Measurements from ENCODE around the gene GALNT7. TPM values are rescaled to one million over a fixed set of nuclear protein-coding genes. Genes with fewer than 3 reads are reported as not detected.

The GALNT7 gene
- total and polyA plus RNA-seq, 2 of the 13 experiments (the other 11 are each of a cell fraction or from before 2014, with no cell fraction given), result 0.08 to 0.13 TPM

GRCh38 chr4:173370477-173371291 lies 202.1 kb downstream of the GALNT7 start, which contains the start of gene SAP30 (continued):
- peak; percentile 35 for TF ChIP-seq ZBTB40 (IDR thresholded peaks at IDR 0.05)
- peak; percentile 83 for TF ChIP-seq ZBTB40 (CRISPR knock-in tag; IDR thresholded peaks at IDR 0.05)
- TF ChIP-seq ZXDC (CRISPR knock-in tag; IDR thresholded peaks at IDR 0.05), result no peak
- no peak for TF ChIP-seq THYN1 (CRISPR knock-in tag; IDR thresholded peaks at IDR 0.05; ENCODE audit: borderline replicate concordance, low read depth)
- no peak for TF ChIP-seq CHD4 (IDR thresholded peaks at IDR 0.05; ENCODE audit: borderline replicate concordance, low read length)
- TF ChIP-seq TBX3 (IDR thresholded peaks at IDR 0.05; ENCODE audit: borderline replicate concordance), result no peak
- TF ChIP-seq NAIF1 (CRISPR knock-in tag; IDR thresholded peaks at IDR 0.05; ENCODE audit: borderline replicate concordance), result no peak
- TF ChIP-seq MAF1 (CRISPR knock-in tag; IDR thresholded peaks at IDR 0.05; ENCODE audit: borderline replicate concordance), result no peak
- no peak for TF ChIP-seq ADNP (CRISPR knock-in tag; IDR thresholded peaks at IDR 0.05)

Measured in HepG2 (cell line).